GM21619 (cell line): Measurements from ENCODE around the gene ZFP36L1.

Source experiments
- ATAC-seq: cut with Tn5 transposase; IDR thresholded peaks from one replicate; pipeline ENCODE4 v1.9.1; 2021; ENCODE audit not compliant: unreplicated experiment

ZFP36L1 gene

DNA sequence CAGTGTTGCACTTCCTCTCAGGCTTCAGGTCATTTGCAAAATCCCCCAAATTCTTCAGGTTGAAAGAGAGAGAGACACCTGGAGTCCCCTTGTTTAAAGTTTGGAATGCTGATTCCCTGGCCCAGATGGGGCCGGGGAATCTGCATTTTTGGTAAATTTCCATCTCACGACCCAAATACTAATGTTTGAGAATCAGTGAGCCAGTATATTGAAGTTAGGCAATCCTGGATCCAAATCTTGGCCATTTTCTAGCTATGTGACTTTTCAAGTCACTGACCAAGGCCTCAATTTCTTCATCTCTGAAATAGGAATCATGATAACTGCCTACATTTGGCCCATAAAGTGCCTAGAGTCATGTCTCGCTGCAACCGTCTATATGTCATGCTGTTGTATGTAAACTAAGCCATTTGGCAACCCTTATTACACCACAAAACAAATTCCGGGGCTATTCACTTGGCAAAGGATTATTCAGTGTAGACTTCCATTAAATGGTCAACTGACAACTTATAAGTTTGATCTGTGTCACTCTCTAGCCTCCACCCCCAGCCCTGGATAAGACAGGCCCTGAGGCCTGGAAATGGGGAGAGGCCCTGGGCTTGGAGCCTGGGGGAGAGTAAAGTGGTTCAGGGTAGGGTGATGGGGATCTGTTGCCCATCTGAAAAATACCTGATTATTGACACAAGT is 3.7 kb upstream of the ZFP36L1 start:
- ATAC-seq, result no peak

DNA sequence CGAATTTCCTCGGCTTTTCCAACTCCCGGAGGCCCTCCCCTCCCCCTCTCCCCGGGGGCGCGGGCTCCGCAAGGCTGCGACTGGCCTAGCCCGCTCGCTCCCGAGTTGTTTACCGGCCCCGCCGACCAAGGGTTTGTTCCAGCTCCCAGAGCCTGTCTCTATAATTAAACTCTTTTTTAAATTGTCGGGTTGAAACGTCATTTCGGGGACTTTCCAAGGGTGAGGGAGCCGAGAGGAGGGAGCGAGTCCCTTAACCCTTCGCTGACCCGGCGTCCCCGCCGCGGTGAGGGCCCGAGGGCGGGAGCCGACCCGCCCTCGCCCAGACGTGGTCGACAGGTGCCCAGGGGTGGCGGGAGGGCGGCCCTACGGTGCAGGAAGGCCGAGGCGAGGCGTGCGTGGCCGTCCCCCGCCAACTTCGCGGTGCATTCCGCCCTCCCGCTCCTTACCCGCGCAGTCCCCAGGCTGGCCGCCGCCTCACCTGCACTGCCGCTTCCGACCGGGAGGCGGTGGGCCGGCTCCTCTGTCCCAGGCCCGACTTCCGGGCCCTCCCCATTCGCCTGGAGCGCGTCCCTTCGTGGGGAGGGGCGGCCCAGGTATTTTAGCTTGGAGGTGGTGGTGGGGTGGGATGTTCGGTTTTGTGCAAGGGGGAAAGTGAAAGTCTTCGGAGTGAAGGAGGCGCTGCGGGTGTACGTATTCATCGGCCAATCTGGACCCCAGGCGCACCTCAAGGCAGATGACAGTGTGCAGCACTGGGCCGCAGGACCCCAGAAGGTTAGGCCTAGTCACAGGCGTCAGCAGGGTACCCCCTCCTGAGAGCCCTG is 2.9 kb upstream of the ZFP36L1 start:
- peak; percentile 40 for ATAC-seq

DNA sequence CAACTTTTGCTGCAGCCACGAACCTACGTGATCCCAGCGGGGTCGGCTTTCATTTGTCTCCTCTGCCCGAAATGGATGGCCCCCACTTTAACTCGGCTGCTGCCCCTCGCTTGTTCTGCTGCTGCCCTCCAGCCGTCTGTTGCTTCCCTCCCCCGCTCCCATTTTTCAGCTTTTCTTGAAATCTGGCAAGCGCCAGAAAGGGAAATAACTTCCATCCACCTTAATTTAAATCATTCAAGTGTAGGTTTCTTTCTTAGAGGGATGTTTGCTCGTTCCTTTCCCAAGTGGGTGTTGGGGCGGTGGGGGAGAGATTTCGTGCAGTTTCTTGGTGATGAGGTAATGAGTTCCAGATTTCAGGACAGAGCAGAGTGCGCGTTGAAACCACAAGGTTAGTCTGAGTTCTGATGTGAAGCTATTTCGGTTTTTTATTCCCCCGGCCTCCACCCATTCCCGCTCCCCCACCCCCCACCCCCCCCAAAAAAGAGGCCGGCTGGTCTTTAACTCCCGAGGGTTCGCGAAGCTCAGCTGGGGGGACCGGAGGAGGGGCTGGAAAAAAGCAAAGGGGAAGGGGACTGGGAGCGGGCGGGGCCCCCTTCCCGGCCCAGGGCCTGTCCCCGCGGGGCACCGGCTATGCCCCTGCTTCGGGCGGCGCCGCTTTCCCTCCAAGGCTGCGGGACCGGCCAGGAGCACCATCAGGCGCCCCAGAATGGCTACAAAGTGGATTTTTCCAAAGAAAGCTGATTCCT is 2.2 kb upstream of the ZFP36L1 start:
- ATAC-seq, result no peak

DNA sequence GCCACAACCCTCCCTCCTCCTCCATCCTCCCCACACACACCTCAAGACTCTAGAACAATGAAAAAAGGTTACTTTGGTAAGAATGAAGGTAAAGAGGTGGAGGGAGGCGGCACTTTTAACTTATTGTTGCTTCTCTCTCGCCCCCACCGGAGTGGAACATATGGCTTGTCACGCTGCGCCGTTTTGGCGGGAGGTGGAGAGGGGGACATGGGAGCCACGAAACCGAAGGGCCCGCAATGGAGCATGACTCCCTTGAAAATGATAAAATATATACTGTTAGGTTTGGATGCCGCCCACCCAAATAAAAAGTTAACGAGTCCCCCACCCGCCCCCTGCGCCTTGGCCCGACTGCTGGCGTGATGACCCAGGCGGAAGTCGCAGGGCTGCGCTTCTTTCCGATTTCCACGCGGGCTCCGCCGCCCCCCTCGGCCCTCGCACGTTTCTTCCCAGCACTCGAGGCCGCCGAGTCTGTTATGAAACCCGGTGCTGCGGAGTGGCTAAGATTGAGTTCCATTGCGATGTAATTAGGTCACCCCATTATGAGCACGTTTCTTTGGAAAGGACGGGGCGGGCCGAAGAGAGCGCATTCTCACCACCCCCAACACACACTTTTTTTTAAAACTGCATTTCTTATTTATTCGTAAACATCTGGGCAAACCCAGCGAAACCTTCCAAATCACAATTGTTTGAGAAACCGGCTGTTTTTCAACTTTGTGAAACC is 1.4 kb upstream of the ZFP36L1 start:
- ATAC-seq, result no peak

DNA sequence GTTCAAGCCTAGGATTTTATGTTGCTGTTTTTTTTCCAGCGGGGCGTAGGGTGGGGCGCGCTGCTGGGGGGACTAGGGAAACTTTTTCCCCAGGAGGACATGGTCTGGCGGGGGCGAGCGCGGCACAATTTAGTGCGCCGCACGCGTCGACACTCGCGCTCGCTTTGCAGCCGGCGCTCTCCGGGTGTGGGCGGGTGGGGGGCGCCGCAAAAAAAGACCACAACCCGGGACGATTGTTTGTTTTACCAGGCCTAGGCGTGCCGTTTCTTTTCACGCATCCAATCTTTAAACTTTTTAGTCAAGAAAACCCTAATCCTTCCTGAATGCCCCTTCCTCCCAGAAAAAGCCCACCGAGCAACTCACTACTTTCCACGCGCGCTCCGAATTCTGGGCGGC is 865 bp upstream of the ZFP36L1 start:
- no peak for ATAC-seq

DNA sequence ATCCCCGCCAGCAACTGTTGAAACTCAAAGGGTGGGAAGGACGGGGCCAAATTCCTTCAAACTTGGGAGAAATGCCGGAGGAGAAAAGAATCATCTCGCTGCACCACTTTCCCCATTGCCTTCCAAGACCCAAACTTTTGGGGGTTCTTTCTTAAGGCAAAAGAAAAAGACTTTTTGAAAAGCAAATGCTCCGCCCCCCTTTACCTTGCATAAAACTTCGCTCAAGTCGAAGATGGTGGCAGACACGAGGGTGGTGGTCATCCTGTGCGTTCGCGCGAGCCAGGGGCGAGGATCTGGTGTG is 239 bp downstream of the ZFP36L1 start:
- ATAC-seq, result no peak

DNA sequence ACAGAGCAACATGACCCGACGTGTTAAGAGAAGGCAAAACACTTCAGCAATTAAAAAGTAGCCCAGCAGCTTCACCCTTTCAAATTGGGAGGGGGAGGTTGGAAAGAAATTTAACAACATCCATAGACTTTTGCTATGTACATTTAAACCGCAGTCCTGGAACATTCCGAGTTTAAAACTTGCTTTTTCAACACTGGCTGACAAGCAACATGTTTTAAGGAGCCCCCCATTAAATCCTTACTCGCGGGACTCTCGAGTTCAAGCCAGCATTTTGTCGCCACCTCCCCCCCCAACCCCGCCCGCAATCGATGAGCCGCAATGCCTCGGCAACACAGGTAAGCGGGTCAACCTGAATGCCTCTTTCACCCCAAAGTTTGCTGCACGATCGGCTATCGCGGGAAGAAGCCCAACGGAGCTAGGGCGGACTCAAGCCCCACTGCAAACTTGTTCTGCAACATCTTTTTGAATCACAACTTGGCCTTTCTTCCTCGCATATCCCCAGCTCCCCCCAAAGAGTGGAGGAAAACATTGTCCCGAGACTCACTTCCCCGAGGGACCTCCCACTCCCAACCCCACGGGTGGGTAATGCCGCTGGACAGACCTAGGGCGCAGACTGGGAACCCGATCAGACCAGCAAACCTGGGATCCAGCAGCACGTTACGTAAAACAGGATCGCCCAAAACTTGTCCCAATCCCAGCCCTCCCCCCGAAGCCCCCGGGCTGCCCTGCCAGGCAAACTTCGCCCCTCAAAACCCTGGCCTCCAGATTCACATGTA is 777 bp downstream of the ZFP36L1 start:
- no peak for ATAC-seq

DNA sequence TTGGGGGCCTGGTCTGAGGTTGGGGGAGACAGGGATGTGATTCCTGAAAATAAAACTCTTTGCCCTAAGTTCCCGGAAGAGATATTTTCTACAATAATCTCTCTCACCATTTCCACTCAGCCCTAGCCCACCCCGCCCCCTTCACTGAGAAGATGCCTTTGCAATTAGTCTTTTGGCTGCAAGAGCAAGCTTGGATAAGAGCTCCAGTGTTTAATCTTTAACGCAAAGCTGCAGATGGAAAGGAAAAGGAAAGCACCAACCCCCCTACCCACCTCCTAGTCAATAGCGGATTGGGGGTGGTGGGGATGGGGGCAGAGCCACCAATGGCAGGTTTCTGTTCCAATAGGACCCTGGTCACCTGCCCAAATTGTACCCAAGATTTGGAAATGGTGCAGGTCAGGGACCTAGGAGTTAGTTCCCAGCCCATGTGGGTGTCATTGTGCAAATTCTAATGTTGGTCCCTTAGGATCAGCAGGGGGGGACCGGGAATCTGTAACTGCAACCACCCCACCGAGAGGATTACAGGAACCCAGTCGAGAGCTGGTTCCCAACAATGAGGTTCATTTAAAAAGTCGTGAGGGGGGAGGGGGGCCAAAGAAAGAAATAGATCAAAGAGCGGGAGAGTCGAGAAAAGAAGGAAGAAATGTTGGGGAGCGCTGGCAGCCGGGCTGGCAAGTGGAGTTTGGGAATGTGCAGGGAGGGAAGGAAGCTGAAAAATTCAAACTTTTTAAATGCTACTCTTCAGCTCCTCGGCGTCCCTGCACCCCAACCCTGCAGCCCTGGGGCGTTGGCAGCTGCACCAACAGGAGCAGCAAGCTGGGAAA is 1.6 kb downstream of the ZFP36L1 start:
- ATAC-seq, result no peak

DNA sequence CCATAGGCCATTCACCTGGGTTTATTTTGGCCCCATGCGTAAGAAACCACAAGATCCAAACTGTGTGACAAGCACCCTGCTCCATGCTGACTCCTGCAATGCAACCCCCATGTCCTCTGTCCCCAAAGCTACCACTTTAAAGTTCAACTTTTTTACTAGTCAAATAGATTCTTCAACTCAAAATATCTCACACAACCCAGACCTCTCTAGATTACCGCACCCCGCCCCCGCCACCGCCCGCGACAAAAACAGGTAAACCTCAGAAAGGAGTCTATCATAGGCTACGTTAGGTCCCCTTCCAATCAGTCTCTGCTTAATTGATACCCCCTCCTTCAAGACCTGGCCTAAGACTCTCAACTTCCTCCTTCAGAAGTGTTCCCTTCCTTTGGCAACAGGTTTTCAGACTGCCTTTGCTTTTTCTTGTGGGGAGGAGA is 2.2 kb downstream of the ZFP36L1 start:
- no peak for ATAC-seq

DNA sequence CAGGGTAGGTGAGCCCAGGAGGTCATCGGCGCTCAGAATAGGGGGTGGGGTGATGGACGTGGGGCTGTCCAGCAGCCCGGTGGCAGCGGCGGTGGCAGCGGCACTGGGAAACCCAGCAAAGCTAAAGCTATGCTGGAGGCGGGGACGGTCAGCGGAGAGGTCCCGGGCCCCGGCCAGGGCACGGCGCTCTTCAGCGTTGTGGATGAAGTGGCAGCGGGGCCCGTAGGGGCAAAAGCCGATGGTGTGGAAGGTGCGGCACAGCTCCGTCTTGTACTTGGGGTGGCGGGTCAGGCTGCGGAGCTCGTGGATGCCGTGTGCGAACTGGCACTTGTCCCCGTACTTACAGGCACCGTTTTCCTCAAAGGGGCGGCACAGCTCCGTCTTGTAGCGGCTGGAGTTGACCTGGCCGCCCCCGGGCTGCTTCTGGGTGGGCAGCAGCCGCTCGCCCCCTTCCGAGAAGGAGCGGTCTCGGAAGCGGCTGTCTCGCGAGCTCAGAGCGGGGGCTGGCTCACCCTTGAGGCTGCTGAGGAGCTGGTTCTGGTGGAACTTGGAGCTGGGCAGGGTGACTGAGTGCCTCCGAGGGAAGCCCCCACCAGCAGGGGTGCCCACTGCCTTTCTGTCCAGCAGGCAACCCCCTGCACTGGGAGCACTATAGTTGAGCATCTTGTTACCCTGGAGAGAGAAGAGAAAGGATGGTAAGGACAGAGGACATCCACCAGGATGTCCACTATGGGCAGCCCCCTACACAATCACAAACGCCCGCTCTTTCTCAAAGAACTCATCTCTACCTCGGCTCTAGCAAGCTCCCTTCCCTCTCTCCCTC is 2.8 kb downstream of the ZFP36L1 start:
- ATAC-seq, result no peak

DNA sequence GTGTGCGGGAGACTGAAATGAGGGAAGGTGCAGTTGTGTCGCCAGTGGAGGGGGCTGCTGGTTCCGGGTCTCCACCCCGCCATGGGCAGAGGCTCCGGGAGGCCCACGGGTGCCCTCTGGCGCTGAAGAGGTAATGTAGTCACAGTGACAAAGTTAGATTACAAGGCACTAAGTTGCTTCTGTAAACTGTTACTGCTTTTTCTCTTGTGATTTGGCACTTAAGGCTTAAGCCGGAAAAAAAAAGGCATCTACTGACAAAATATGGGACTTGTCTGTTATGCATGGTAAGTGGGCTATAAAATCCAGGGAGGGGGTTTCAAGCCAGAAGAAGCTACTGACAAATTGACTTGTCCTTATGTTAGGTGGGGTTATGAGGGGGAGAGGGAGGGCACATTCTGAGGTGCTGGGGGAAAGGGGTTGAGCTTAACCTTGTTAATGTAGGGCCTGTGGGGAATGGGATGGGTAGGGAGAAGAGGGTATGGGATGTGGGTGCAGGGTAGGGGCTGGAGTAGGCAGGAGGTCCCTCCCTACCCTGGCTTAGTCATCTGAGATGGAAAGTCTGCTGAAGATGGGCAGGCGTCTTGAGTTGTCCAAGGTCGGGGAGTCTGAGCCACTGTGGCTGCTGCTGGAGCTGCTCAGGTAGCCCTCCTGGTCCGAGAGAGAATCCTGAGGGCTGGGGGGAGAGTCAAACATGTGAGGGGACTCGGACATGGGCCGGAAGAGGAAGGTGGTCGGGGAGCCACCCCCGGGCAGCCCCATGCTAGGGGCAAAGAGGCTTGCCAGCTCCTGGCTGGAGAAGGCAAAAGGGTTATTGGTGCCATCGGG is 3.7 kb downstream of the ZFP36L1 start:
- ATAC-seq, result no peak

DNA sequence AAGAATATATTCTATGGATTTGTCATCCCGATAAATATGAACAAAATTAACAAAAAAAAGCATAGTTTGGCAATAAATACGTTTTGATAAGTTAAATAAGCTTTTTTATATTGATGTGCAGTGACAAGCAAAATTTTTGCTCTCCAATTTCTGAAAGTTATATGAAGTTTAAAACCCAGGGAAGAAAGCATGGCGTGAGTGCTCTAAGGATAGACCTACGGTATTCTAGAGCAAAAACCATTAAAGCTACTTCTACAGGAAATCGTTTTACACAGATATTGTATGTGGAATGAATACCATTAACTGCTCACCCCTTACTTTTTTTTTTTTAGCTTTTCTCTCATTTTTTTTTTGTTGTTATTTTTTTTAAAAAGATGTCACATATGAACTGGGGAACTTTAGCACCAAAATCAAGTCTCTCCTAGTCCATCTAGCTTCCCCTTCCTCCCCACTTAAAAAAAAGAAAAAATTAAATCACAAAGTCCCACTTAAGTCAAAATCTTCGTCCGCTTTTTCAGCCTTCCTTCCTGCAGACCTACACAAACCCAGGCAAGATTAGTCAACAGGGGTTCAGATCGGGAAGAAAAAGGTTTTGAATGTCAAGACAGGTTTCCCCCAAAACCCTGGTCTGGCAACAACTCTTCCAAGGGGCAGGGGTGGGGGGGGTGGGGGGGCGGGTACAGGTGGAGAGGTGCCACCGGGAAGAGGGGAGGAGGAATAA is 4.4 kb downstream of the ZFP36L1 start:
- no peak for ATAC-seq

DNA sequence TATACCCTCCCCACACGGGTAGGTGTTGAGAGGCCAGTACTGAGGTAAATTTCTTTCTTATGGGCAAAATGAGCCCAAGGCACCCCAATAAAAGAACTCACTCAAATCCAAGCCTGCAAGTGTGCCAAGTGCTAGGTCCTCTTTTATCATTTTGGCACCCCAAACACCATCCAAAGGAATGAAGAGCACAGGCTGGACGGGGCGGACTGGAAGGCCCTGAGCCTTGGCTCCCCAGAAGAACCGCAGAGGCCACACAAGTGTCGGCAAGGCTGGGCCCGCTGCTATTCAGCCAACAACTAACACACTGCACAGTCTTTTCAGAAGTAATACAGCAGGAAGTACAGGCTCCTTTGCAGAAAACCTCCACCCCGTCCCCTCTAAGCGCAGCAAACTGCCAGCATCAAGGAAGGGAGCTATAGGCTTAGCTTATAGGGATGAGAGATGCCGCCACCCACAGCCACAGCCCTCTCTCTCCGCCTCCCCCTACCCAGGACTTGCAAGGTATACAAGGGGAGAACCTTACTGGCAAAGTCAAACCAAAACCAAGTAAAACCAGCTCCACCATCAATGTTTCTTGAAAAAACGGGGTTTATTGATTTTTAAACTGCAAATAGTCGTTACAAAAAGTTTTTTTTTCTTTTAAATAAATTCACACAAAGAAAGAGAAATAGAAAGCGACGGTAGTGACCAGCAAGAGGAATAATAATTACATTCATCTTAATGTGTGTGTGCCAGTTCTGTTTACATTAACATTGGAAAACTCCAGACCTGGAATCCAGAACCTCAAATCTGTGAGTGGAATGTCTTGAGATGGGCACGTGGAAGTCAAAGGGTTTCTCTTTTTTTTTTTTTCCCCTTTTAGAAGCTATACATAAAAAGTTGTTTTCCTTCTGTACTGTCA is 5.5 kb downstream of the ZFP36L1 start:
- no peak for ATAC-seq

DNA sequence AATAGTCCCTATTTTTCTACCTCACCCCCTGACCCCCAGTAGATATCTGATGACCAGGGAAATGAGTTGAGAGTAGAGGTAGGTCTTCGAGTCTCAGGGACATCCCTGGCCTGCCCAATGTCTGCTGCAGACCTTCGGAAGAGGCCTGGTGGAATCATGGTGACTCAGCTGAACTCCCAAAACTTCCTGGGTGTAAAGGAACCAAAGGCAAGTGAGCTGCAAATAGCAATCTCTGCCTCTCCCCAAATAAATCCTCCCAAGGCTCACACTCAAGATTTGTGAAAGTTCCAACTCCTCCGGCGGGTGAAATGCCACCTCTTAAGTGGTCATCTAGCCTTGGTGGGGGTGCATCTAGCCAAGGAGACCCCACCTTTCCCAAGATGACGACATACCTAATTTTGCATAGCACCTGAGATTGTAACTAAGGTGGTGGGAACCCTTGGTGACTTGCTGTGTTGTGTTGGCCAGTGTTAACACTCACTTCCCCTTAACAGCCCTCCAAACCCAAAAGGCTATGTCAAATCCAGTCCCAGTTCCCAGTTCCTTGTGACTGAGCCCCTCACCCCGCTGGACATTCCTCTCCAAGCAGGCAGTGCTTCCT is 6.3 kb downstream of the ZFP36L1 start:
- ATAC-seq, result no peak

DNA sequence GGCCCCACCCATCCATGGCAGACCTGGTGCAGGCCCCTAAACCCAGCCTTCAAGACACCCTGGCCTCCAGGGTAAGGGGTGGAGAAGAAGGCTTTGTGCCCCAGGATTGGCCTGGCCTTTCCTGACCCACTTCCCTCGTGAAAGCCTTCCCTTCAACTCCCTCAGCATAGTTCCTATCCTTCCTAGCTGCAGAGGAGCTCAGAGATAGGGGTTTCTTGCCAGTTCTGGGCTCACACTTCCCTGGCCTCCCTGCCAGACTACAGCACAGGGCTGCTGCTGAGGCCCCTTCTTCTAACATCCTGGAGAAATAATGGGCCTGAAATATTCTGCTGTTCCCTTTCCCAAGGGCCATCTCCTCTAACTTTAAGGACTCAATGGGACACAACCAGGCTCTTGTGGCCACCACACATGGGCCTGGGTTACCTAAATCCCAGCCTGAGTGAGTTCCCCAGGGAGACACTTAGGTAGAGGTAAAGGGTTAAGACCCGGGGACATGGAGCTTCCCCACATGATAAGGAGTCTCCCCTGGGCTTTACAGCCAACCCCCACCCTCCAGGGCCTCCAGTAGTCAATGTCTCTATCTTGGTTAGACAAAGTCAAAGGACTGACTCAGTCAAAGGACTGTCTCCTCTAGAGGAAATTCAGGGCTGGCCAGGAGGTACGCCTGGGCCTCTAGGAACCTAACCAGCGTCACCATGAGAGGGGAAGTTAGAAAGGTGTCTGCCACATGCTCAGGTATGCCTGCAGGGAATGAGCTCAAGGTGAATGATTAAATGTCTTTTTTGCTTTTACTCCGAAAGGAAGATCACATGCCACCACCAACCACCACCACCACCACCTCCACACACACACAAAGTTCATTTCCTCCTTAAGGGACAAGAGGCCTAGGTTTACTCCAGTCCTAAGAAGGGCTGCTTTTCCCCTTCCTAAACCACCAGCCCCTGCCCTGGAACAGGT is 7.1 kb downstream of the ZFP36L1 start:
- no peak for ATAC-seq
